ENCODE data around the gene CLPTM1L.

- TF ChIP-seq POLR2A (IDR thresholded peaks at IDR 0.05), result no peak
- TF ChIP-seq CTCF (IDR thresholded peaks at IDR 0.05), result no peak
- TF ChIP-seq POLR2AphosphoS5 (IDR thresholded peaks at IDR 0.05), result no peak
Observed at GRCh38 chr5:1362242-1363015, 17.5 kb upstream of the CLPTM1L start.

Data from breast epithelium (tissue), 3 donors.